ENCODE data around the gene AGMO.

- TF ChIP-seq CTCF (conservative IDR thresholded peaks at IDR 0.05 in 1 of 2, IDR thresholded peaks at IDR 0.05 in 1 of 2; ENCODE audit: low read depth in 1 of 2, low read length in 2 of 2) (no peak), EZH2 (IDR thresholded peaks at IDR 0.05; ENCODE audit: low read length, missing control alignments) (no peak)
Measured at GRCh38 chr7:15303357-15303756, 258.5 kb downstream of the AGMO start.
